Gastrocnemius medialis (tissue), 4 donors: ENCODE data around the gene ZCCHC14. TPM values are rescaled to one million over a fixed set of nuclear protein-coding genes. Genes with fewer than 3 reads are reported as not detected.

ENCODE experiments used
- ATAC-seq, 2 donors: fragments of 150-250 bp; one replicate each; pipeline ENCODE4 v1.9.1; 2016
- DNase-seq, 2 donors: peaks; one replicate each; pipeline ENCODE4 v3.0.0-alpha.2; 2019
- H3K27ac ChIP-seq, 4 donors: fragments of 200-600 bp; sonication (generic); 1 replicate in 1 of 4; 2 replicates in 3 of 4; pipeline ENCODE4 v1.5.1; 2016 to 2018; ENCODE audit warnings: mild to moderate bottlenecking in 2 of 4, moderate library complexity in 1 of 4
- H3K27me3 ChIP-seq, 3 donors: fragments of 200-600 bp; sonication (generic) in 2 of 3; 1 replicate in 1 of 3; 2 replicates in 2 of 3; pipeline versions ENCODE4 v1.5.1 to v1.6.0; 2016 to 2019; ENCODE audit warnings: mild to moderate bottlenecking in 1 of 3, moderate library complexity in 1 of 3
- H3K36me3 ChIP-seq, 2 donors: fragments of 200-600 bp; sonication (generic) in 1 of 2; one replicate each; pipeline ENCODE4 v1.5.1; 2017 to 2018
- H3K4me1 ChIP-seq, 2 donors: fragments of 200-600 bp; sonication (generic) in 1 of 2; one replicate each; pipeline ENCODE4 v1.5.1; 2016 to 2017; ENCODE audit warnings: mild to moderate bottlenecking in 2 of 2
- H3K4me3 ChIP-seq, 4 donors: fragments of 200-600 bp; sonication (generic) in 3 of 4; 1 replicate in 1 of 4; 2 replicates in 3 of 4; pipeline ENCODE4 v1.5.1; 2016 to 2019; ENCODE audit warnings: mild to moderate bottlenecking in 2 of 4
- H3K9me3 ChIP-seq, 3 donors: fragments of 200-600 bp; sonication (generic) in 2 of 3; 1 replicate in 1 of 3; 2 replicates in 2 of 3; pipeline ENCODE4 v1.5.1; 2016 to 2019
- POLR2A ChIP-seq, 2 donors: fragments of 450-650 bp; IDR thresholded peaks; one replicate each; pipeline ENCODE4 v1.6.1; 2017; ENCODE audit warnings: antibody characterized with exemption in 2 of 2, mild to moderate bottlenecking in 2 of 2, moderate library complexity in 2 of 2
- in situ Hi-C, 4 donors: fragments of 200-750 bp; cut with MboI; loops; one replicate each; pipeline versions ENCODE4 v1.15.0 to v1.8.0; 2017; ENCODE audit warnings: low sequenced_read_pairs in 4 of 4
- intact Hi-C: fragments of 100-400 bp; cut with DNase I; formaldehyde crosslinking; loops from one replicate; pipeline ENCODE4 v1.15.1; 2023; ENCODE audit warnings: low total_unique reads
- total RNA-seq, 4 donors: library from RNA; depleted of rRNA; stranded (reverse); fragments of >200 nt; gene quantifications; one replicate each; pipeline versions ENCODE4 v1.1.0 to v1.2.3, GENCODE V29; 2016
- TF ChIP-seq, protein P1 (sequence below), 5 experiments: fragments of 450-650 bp in 3 of 5; fragments of 200-600 bp in 2 of 5; sonication (generic) in 2 of 5; IDR thresholded peaks in 4 of 5; conservative IDR thresholded peaks in 1 of 5; 1 replicate in 4 of 5; 2 replicates in 1 of 5; pipeline ENCODE4 v1.5.1; 2016 to 2019; ENCODE audit warnings: antibody characterized with exemption in 5 of 5, mild to moderate bottlenecking in 3 of 5, moderate library complexity in 3 of 5

Gene ZCCHC14
- total RNA-seq, 4 donors from 2014 or later: 8.9 to 10.7 (median 9.3) TPM

DNA sequence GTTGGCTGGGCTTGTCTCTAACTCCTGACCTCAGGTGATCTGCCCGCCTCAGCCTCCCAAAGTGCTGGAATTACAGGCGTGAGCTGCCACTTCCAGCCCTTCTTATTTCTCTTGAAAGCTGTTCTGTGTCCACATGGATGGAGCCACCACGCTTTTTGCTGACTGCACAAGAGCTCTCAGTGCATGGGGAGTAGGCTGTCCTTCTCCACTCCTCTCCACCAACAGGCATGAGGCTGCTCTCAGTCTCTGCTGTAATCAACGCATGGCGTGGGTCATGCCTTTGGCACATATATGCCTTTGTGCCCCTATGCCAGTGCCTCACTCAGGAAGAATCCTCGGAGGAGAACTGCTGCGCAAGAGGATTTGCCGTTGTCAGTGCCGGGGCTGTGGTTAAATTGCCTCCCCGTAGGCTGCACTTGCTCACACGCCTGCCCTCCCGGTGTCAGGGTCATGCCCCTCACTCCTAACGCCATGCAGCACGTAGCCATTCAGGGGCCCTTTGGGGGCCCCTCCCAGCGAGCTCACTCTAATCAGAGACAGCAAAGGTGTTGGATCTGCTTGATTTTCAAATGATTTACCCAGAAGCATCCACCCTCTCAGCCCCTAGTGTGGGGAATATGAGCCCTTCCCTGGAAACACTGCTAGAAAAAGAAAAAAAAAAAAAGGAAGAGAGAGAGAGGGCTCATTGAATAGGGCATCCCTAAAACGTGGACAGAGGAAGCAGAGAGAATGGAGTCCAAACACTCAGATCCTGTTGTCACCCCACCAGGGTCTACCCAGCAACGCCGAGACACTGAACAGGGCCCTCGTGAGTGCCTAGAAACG, 47.5 kb upstream of the ZCCHC14 start:
- in situ Hi-C loops (no loop called here), intact Hi-C loops (loop anchor here (10.0 kb wide), 2 partner anchors 125 to 225 kb away; partner anchors contain the start of gene C16orf95)
- no peak for ATAC-seq
- Histone ChIP-seq H3K36me3 (no peaks in the 10 kb centered on the region), H3K9me3 (no peaks in the 10 kb centered on the region), H3K27me3 (peaks cover 15 to 41% (median 25%) of the 10 kb centered on the region in 3 donors), H3K4me3 (no peak overlapping the region), H3K27ac (peak overlapping the region in 1 of 4 donors; percentile 28), H3K4me1 (no peaks in the 10 kb centered on the region)
- DNase-seq: no peak
- TF ChIP-seq POLR2A (IDR thresholded peaks at IDR 0.05): no peak
- TF ChIP-seq, protein P1, sequence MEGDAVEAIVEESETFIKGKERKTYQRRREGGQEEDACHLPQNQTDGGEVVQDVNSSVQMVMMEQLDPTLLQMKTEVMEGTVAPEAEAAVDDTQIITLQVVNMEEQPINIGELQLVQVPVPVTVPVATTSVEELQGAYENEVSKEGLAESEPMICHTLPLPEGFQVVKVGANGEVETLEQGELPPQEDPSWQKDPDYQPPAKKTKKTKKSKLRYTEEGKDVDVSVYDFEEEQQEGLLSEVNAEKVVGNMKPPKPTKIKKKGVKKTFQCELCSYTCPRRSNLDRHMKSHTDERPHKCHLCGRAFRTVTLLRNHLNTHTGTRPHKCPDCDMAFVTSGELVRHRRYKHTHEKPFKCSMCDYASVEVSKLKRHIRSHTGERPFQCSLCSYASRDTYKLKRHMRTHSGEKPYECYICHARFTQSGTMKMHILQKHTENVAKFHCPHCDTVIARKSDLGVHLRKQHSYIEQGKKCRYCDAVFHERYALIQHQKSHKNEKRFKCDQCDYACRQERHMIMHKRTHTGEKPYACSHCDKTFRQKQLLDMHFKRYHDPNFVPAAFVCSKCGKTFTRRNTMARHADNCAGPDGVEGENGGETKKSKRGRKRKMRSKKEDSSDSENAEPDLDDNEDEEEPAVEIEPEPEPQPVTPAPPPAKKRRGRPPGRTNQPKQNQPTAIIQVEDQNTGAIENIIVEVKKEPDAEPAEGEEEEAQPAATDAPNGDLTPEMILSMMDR (IDR thresholded peaks at IDR 0.05 in 4 of 5, conservative IDR thresholded peaks at IDR 0.05 in 1 of 5): no peak

DNA sequence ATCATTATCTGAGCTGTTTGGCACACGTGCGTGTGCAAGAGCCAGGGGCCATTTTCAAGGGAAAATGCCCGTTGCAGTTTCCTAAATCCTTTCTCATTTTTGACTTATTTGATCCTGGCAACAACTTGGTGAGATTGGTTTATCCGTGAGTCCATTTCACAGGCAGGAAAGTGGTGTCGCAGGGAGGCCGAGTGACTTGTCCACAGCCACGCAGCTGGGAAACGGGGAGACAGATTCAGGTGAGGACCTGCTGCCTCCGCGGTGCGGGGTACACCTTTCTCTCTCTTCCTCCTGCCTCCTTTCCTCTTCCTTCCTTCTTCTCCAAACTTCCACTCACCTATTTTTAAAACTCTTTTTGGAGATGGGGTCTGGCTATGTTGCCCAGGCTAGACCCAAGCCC, 46.3 kb upstream of the ZCCHC14 start:
- H3K4me3 ChIP-seq: no peak overlapping the region
- no peak overlapping the region for H3K27ac ChIP-seq
- in situ Hi-C loops (no loop called here), intact Hi-C loops (no loop called here)
- no peak for DNase-seq
- no peaks in the 10 kb centered on the region for H3K36me3 ChIP-seq
- no peaks in the 10 kb centered on the region for H3K4me1 ChIP-seq
- H3K9me3 ChIP-seq: no peaks in the 10 kb centered on the region
- H3K27me3 ChIP-seq: peaks cover 12 to 33% (median 25%) of the 10 kb centered on the region in 3 donors
- no peak for TF ChIP-seq POLR2A (IDR thresholded peaks at IDR 0.05)
- TF ChIP-seq, protein P1 (IDR thresholded peaks at IDR 0.05 in 4 of 5, conservative IDR thresholded peaks at IDR 0.05 in 1 of 5): no peak
- no peak for ATAC-seq

DNA sequence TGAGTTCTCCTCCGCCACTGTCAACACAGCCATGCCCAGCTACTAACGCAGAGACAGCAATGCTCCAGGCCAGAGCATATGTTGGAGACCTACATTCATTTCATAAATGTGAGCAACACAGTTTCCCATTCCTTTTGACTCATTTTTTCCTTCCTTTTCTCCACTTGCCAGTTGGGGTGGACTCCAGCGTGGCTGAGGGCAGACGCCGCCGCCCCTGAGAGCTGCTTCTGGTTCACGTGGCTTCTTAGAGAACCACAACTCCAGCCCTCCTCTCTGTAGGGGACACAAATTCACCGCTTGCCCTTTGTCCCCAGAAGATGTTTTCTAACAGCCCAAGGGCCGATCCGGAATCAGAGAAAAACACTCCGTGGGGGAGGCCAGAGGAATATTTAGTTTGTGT, 45.8 kb upstream of the ZCCHC14 start:
- Histone ChIP-seq H3K4me3 (no peak overlapping the region), H3K27me3 (peaks cover 12 to 31% (median 25%) of the 10 kb centered on the region in 3 donors), H3K36me3 (no peaks in the 10 kb centered on the region), H3K9me3 (no peaks in the 10 kb centered on the region), H3K4me1 (no peaks in the 10 kb centered on the region), H3K27ac (no peak overlapping the region)
- TF ChIP-seq, protein P1 (IDR thresholded peaks at IDR 0.05 in 4 of 5, conservative IDR thresholded peaks at IDR 0.05 in 1 of 5): no peak
- no peak for TF ChIP-seq POLR2A (IDR thresholded peaks at IDR 0.05)
- DNase-seq: no peak
- no peak for ATAC-seq
- in situ Hi-C loops: no loop called here
- intact Hi-C loops: no loop called here

DNA sequence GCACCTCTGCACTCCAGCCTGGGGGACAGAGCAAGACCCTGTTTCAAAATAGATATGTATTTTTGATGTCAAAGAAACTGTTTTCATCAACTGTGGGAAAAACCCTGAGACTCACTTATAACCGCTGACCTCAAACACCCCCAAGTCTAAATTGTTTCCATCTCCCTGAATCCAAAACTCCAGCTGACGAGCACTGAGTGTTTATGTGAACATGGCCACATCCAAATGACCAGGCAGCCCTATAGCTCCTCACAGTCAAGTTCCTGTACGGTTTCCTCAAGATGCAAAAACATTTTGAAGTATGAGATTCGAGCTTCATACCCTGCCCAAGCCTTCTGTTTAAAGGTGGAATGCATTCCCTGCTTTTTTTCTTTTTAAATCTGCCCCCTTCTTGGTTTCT, 45.3 kb upstream of the ZCCHC14 start:
- Histone ChIP-seq H3K27me3 (peaks cover 12 to 28% (median 25%) of the 10 kb centered on the region in 3 donors), H3K4me3 (no peak overlapping the region), H3K4me1 (no peaks in the 10 kb centered on the region), H3K36me3 (no peaks in the 10 kb centered on the region), H3K9me3 (no peaks in the 10 kb centered on the region), H3K27ac (no peak overlapping the region)
- TF ChIP-seq, protein P1 (IDR thresholded peaks at IDR 0.05 in 4 of 5, conservative IDR thresholded peaks at IDR 0.05 in 1 of 5): no peak
- TF ChIP-seq POLR2A (IDR thresholded peaks at IDR 0.05): no peak
- intact Hi-C loops: no loop called here
- no peak for DNase-seq
- in situ Hi-C loops: no loop called here
- ATAC-seq: no peak
